Activated CD8-positive, alpha-beta memory T cell treated with anti-CD3 and anti-CD28 coated beads, Interleukin-2, amount 50 U/mL, for 1 hour (primary cell): ENCODE data around the gene CSTPP1.
"Not testable (repeated sequence)": the region's sequence is repeated elsewhere in the genome, so short reads cannot be mapped to it uniquely, and the experiment has no call there.

ENCODE experiments used
- DNase-seq: peaks from one replicate; pipeline ENCODE4 v3.0.0-alpha.2; 2020; ENCODE audit errors: extremely low read depth

The CSTPP1 gene

GRCh38 chr11:46953093-46953492 is 16.5 kb downstream of the CSTPP1 start:
- no peak for DNase-seq

- no peak for DNase-seq
Observed at GRCh38 chr11:46958777-46959176, 22.2 kb downstream of the CSTPP1 start.

GRCh38 chr11:46961041-46961440 is 24.5 kb downstream of the CSTPP1 start:
- DNase-seq = no peak

- DNase-seq = not testable (repeated sequence)
Observed at GRCh38 chr11:46961886-46962285, 25.3 kb downstream of the CSTPP1 start.

GRCh38 chr11:46963844-46964243 is 27.3 kb downstream of the CSTPP1 start:
- DNase-seq = no peak

GRCh38 chr11:46966773-46967172 is 30.2 kb downstream of the CSTPP1 start:
- no peak for DNase-seq

- DNase-seq = no peak
Observed at GRCh38 chr11:46967962-46968361, 31.4 kb downstream of the CSTPP1 start.

- DNase-seq = no peak
Observed at GRCh38 chr11:46969379-46969778, 32.8 kb downstream of the CSTPP1 start.

GRCh38 chr11:46970913-46971625 is 34.5 kb downstream of the CSTPP1 start:
- no peak for DNase-seq

- DNase-seq = no peak
Observed at GRCh38 chr11:46972343-46972742, 35.8 kb downstream of the CSTPP1 start.

- DNase-seq = no peak
Observed at GRCh38 chr11:46972821-46973220, 36.3 kb downstream of the CSTPP1 start.

- DNase-seq = no peak
Observed at GRCh38 chr11:46976182-46976854, 39.8 kb downstream of the CSTPP1 start.

- no peak for DNase-seq
Observed at GRCh38 chr11:46977038-46977813, 40.7 kb downstream of the CSTPP1 start.

GRCh38 chr11:46978005-46978491 is 41.5 kb downstream of the CSTPP1 start:
- DNase-seq = no peak

GRCh38 chr11:46979358-46979757 is 42.8 kb downstream of the CSTPP1 start:
- no peak for DNase-seq

GRCh38 chr11:46981436-46981835 is 44.9 kb downstream of the CSTPP1 start:
- DNase-seq = no peak

GRCh38 chr11:46982797-46983452 is 46.4 kb downstream of the CSTPP1 start:
- DNase-seq = no peak

- no peak for DNase-seq
Observed at GRCh38 chr11:46983598-46983997, 47.0 kb downstream of the CSTPP1 start.

- no peak for DNase-seq
Observed at GRCh38 chr11:46984548-46984947, 48.0 kb downstream of the CSTPP1 start.

GRCh38 chr11:46984987-46985386 is 48.4 kb downstream of the CSTPP1 start:
- no peak for DNase-seq

- DNase-seq = no peak
Observed at GRCh38 chr11:46987183-46987582, 50.6 kb downstream of the CSTPP1 start.
